OCI-LY3 (cell line): ENCODE results near the gene GABRB2.

Experiments used
- H2AFZ ChIP-seq: fragments of 200-600, 300-600 bp; shearing (Covaris generic); 2 replicates; pipeline ENCODE4 v1.6.0; 2014; ENCODE audit warnings: antibody characterized with exemption, low read depth, low read length
- H3K27ac ChIP-seq: fragments of 200-600, 300-600 bp; sonication (generic); 2 replicates; pipeline ENCODE4 v1.5.1; 2014; ENCODE audit warnings: mild to moderate bottlenecking, low read length, moderate library complexity, mixed read lengths
- H3K27me3 ChIP-seq: fragments of 200-600, 300-600 bp; sonication (generic); 2 replicates; pipeline ENCODE4 v1.6.1; 2014; ENCODE audit warnings: low read depth, low read length, mixed read lengths
- H3K36me3 ChIP-seq: fragments of 200-600, 300-600 bp; sonication (generic); replicated peaks from 2 replicates; pipeline ENCODE3; 2014; ENCODE audit warnings: low read depth, low read length, mixed read lengths
- H3K4me1 ChIP-seq: fragments of 300-600, 200-600 bp; sonication (generic); 2 replicates; pipeline ENCODE4 v1.6.1; 2014; ENCODE audit warnings: low read length, mixed read lengths
- H3K4me2 ChIP-seq: fragments of 200-600, 300-600 bp; sonication (generic); 2 replicates; pipeline ENCODE4 v1.6.1; 2014; ENCODE audit warnings: low read length, mixed read lengths
- H3K4me3 ChIP-seq: fragments of 300-600, 200-600 bp; sonication (generic); 2 replicates; pipeline ENCODE4 v1.5.1; 2014; ENCODE audit warnings: antibody characterized with exemption, mild to moderate bottlenecking, low read length, moderate library complexity
- H3K79me2 ChIP-seq: fragments of 300-600, 200-600 bp; shearing (Covaris generic); 2 replicates; pipeline ENCODE4 v1.6.1; 2014; ENCODE audit warnings: mild to moderate bottlenecking, low read length, mixed read lengths
- H3K9ac ChIP-seq: fragments of 300-600, 200-600 bp; shearing (Covaris generic); 2 replicates; pipeline ENCODE4 v1.6.0; 2014; ENCODE audit warnings: mild to moderate bottlenecking, low read length, moderate library complexity
- H3K9me3 ChIP-seq: fragments of 200-600, 300-600 bp; shearing (Covaris generic); 2 replicates; pipeline ENCODE4 v1.6.1; 2014; ENCODE audit warnings: low read length, mixed read lengths; ENCODE audit not compliant: insufficient read depth
- H4K20me1 ChIP-seq: fragments of 200-600, 300-600 bp; sonication (generic); 2 replicates; pipeline ENCODE4 v1.6.1; 2016; ENCODE audit warnings: low read length, mixed read lengths; ENCODE audit not compliant: insufficient read depth
- EZH2phosphoT487 ChIP-seq: fragments of 200-600 bp; shearing (Covaris generic); IDR thresholded peaks from 2 replicates; pipeline ENCODE4 v1.6.1; 2018; ENCODE audit warnings: antibody characterized with exemption, mixed run types, low read depth
- TF ChIP-seq, protein P1 (sequence below): fragments of 200-600, 300-600 bp; sonication (generic); IDR thresholded peaks from 2 replicates; pipeline ENCODE4 v1.5.1; 2014; ENCODE audit warnings: antibody characterized with exemption, low read length, low read depth

Gene GABRB2

DNA sequence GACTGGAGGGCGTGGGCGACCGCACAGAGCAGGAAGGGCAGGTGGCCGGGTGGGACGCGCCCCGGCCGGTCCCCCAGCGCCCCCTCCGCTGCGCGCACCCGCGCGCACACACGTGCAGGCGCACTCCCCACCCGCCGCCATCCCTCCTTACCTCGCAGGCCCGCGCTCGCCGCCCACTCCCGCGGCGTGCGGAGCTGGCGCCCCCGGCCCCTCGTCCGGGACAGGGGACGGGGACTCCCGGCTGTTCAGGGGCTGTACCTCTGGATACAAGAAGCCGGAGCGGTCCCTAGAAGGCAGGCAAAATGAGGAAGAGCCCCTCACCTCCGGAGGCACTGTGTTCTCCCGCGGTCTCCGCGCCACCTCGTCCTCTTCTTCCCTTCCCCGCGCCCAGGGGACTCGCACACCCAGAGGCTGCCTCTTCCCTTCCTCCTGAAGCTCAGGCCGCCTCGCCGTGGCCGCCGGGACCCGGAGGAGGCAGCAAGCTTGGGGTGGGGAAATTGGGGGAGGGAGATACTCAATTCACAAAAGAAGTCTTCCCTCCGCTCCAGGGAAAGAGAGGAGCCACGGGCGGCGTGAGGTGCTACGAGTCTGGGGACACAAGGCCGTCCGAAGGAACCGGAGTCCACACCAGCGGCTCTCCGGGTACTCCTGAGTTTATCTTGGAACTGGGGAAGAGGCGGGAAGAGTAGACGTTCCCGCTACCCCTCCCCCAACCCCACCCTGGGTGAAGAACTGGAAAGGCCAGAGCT, 1.4 kb upstream of the GABRB2 start:
- Histone ChIP-seq H3K9me3 (no peaks in the 10 kb centered on the region), H3K4me2 (peak overlapping the region; percentile 83; the same call in 1 of the 2 replicates), H2AFZ (no peak overlapping the region), H3K27me3 (0 out of 2 replicates have a peak, but pooled peaks cover 4% of the 10 kb centered on the region), H4K20me1 (no peaks in the 10 kb centered on the region), H3K4me1 (peaks cover 7% of the 10 kb centered on the region; the same call in 1 of the 2 replicates), H3K9ac (no peak overlapping the region), H3K36me3 (no peaks in the 10 kb centered on the region), H3K4me3 (peak overlapping the region; percentile 81), H3K79me2 (no peaks in the 10 kb centered on the region), H3K27ac (no peak overlapping the region)
- no peak for TF ChIP-seq EZH2phosphoT487
- TF ChIP-seq, protein P1, sequence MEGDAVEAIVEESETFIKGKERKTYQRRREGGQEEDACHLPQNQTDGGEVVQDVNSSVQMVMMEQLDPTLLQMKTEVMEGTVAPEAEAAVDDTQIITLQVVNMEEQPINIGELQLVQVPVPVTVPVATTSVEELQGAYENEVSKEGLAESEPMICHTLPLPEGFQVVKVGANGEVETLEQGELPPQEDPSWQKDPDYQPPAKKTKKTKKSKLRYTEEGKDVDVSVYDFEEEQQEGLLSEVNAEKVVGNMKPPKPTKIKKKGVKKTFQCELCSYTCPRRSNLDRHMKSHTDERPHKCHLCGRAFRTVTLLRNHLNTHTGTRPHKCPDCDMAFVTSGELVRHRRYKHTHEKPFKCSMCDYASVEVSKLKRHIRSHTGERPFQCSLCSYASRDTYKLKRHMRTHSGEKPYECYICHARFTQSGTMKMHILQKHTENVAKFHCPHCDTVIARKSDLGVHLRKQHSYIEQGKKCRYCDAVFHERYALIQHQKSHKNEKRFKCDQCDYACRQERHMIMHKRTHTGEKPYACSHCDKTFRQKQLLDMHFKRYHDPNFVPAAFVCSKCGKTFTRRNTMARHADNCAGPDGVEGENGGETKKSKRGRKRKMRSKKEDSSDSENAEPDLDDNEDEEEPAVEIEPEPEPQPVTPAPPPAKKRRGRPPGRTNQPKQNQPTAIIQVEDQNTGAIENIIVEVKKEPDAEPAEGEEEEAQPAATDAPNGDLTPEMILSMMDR = no peak

DNA sequence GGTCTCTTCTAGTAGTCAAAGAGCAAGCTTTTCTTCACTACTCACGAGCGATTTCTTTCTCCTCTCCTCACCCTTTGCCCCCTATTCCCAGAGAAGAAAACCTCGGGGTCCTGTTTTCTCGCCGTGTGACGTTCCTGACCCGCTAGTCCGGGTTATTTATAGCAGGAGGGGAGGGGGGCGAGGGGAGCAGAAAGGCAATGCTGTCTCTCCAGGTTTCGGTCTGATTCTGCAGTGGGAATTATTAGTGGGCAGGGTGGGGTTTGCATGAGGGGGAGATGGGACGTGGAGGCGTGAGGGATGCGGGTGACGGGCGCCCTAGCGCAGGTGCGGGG, 847 bp upstream of the GABRB2 start:
- 0 out of 2 replicates have a peak, but pooled peaks cover 4% of the 10 kb centered on the region for H3K27me3 ChIP-seq
- peak overlapping the region; percentile 83 for H3K4me2 ChIP-seq
- no peaks in the 10 kb centered on the region for H3K79me2 ChIP-seq
- H3K9me3 ChIP-seq = no peaks in the 10 kb centered on the region
- no peaks in the 10 kb centered on the region for H4K20me1 ChIP-seq
- H3K4me1 ChIP-seq = peaks cover 7% of the 10 kb centered on the region; the same call in 1 of the 2 replicates
- no peak overlapping the region for H3K27ac ChIP-seq
- H2AFZ ChIP-seq = peak overlapping the region; percentile 71; the same call in 1 of the 2 replicates
- TF ChIP-seq, protein P1 = no peak
- TF ChIP-seq EZH2phosphoT487 = no peak
- H3K36me3 ChIP-seq = no peaks in the 10 kb centered on the region
- no peak overlapping the region for H3K9ac ChIP-seq
- peak overlapping the region; percentile 81 for H3K4me3 ChIP-seq

DNA sequence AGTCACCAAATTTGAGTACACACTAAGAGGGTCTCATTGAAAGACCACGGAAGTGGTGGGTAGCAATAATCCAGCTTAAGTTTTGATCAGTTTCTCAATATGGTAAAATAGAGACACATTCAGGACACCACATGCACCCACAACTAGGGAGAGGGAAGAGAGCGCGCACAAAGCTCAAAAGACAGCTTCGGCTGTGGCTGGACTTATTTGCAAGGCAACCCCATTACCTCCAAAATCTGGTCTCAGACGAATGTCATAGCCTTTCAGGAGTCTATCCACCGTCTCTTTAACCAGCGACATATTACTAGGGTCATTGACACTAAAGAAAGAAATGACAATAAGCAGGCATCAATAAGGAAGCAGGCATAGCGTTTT, 443 bp downstream of the GABRB2 start:
- TF ChIP-seq EZH2phosphoT487 = no peak
- TF ChIP-seq, protein P1 = no peak
- H3K4me2 ChIP-seq = peak overlapping the region; percentile 83
- H3K27ac ChIP-seq = no peak overlapping the region

DNA sequence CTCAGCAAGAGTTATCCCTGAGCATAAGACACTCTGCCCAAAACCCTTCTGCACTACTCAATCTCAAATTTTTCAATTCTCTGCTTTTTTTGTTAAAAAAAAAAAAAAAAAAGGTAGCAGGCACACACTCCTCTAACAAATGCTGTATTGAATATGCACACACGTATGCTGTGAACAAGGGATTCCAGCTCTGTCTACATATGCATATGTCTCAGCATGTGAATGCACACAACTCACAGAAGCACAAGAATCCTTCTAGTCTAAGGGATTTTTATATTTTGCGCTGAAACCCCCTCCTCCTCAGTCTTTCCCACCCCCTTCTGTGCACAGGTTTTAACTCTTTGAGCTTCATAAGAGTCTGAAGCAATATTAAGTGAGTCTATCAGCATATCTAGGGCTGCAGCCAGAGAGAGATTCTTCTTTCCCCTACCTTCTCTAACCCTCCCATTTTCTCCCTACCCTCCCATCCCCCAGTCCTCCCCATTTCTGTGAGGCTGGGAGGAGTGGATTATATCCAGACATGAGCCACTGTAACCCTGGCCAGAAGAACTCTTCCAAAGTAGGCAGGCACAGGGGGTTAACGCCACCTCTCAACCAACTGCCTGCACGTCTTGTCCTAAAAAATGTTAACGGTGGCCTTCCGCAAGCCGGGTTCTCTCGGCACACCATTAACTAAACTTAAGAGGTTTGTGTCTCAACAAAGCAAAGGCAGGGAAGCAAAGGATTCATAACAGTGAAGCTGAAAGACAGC, 1.0 kb downstream of the GABRB2 start:
- Histone ChIP-seq H3K27me3 (0 out of 2 replicates have a peak, but pooled peaks cover 4% of the 10 kb centered on the region), H3K4me3 (peak overlapping the region; percentile 81), H3K27ac (no peak overlapping the region), H3K79me2 (no peaks in the 10 kb centered on the region), H4K20me1 (no peaks in the 10 kb centered on the region), H3K4me2 (peak overlapping the region; percentile 83), H3K9me3 (no peaks in the 10 kb centered on the region), H3K36me3 (no peaks in the 10 kb centered on the region), H3K4me1 (peaks cover 7% of the 10 kb centered on the region; the same call in 1 of the 2 replicates), H3K9ac (no peak overlapping the region), H2AFZ (peak overlapping the region; percentile 93)
- TF ChIP-seq EZH2phosphoT487 = no peak
- TF ChIP-seq, protein P1 = no peak

More for the DNA sequence above, 443 bp downstream of the GABRB2 start:
- peak overlapping the region; percentile 93 for H2AFZ ChIP-seq
- H3K36me3 ChIP-seq = no peaks in the 10 kb centered on the region
- no peaks in the 10 kb centered on the region for H3K79me2 ChIP-seq
- H3K4me1 ChIP-seq = peaks cover 7% of the 10 kb centered on the region; the same call in 1 of the 2 replicates
- peak overlapping the region; percentile 81 for H3K4me3 ChIP-seq
- H3K9me3 ChIP-seq = no peaks in the 10 kb centered on the region
- H4K20me1 ChIP-seq = no peaks in the 10 kb centered on the region
- H3K9ac ChIP-seq = 0 out of 2 replicates have a peak overlapping the region, but pooled peaks have one; percentile 23
- 0 out of 2 replicates have a peak, but pooled peaks cover 4% of the 10 kb centered on the region for H3K27me3 ChIP-seq
